ENCODE data around the gene PTPRD.

DNA sequence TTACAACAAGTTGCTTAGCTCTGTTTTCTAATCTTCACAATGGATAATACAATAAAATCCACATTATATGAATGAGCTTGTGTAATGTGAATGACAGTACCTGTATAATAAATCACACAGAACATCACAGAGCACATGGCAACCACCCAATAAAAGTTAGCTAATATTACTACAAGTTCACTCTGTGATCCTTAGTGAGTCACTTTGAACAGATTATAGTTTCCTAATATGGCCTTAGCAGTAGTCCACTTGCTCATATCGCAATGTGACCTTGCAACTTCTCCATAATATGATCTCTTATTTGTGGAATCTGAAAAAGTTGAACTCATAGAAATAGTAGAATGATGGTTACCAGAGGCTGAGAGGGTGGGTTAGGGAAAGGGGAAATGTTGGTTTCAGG is 361.3 kb downstream of the PTPRD start:
- TF ChIP-seq, protein P1, sequence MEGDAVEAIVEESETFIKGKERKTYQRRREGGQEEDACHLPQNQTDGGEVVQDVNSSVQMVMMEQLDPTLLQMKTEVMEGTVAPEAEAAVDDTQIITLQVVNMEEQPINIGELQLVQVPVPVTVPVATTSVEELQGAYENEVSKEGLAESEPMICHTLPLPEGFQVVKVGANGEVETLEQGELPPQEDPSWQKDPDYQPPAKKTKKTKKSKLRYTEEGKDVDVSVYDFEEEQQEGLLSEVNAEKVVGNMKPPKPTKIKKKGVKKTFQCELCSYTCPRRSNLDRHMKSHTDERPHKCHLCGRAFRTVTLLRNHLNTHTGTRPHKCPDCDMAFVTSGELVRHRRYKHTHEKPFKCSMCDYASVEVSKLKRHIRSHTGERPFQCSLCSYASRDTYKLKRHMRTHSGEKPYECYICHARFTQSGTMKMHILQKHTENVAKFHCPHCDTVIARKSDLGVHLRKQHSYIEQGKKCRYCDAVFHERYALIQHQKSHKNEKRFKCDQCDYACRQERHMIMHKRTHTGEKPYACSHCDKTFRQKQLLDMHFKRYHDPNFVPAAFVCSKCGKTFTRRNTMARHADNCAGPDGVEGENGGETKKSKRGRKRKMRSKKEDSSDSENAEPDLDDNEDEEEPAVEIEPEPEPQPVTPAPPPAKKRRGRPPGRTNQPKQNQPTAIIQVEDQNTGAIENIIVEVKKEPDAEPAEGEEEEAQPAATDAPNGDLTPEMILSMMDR (IDR thresholded peaks at IDR 0.05): no peak
- no peak for TF ChIP-seq POLR2A (IDR thresholded peaks at IDR 0.05)
- TF ChIP-seq EP300 (IDR thresholded peaks at IDR 0.05): no peak

Data from ovary (tissue), 3 donors.